Measurements from ENCODE around the gene ATRNL1.

- TF ChIP-seq CTCF (IDR thresholded peaks at IDR 0.05) = no peak
- no peak for TF ChIP-seq AFF4 (CRISPR knock-in tag; IDR thresholded peaks at IDR 0.05; ENCODE audit: borderline replicate concordance)
- no peak for TF ChIP-seq FOXP4 (CRISPR knock-in tag; IDR thresholded peaks at IDR 0.05)
- no peak for TF ChIP-seq USF1 (CRISPR knock-in tag; IDR thresholded peaks at IDR 0.05)
Measured at GRCh38 chr10:115051216-115051615, 41.9 kb upstream of the ATRNL1 start.
